Measurements from ENCODE around the gene RELT.

Gene RELT

GRCh38 chr11:73358071-73358470 is 18.1 kb upstream of the RELT start:
- Histone ChIP-seq H2AFZ (ENCODE audit: low read length) (no peak overlapping the region), H3K27me3 (replicated peaks; ENCODE audit: insufficient read depth, low read length) (no peaks in the 10 kb centered on the region), H3K9me3 (replicated peaks; ENCODE audit: insufficient read depth, low read length) (no peaks in the 10 kb centered on the region), H3K36me3 (replicated peaks; ENCODE audit: insufficient read depth, low read length) (no peaks in the 10 kb centered on the region), H3K4me1 (ENCODE audit: low read length) (peaks cover 16% of the 10 kb centered on the region), H3K9ac (ENCODE audit: low read length) (no peak overlapping the region), H3K9me2 (replicated peaks; ENCODE audit: insufficient read depth, low read length) (no peaks in the 10 kb centered on the region), H3K4me3 (ENCODE audit: low read length) (no peak overlapping the region), H3K79me2 (ENCODE audit: low read length) (no peaks in the 10 kb centered on the region), H3K27ac (ENCODE audit: low read length) (no peak overlapping the region), H3F3A (ENCODE audit: insufficient read depth, low read length) (no peaks in the 10 kb centered on the region), H3K4me2 (ENCODE audit: low read depth, low read length) (no peak overlapping the region), H4K20me1 (ENCODE audit: insufficient read depth, low read length) (no peaks in the 10 kb centered on the region)
- TF ChIP-seq EZH2 (optimal IDR thresholded peaks at IDR 0.05; ENCODE audit: low read depth, low read length) (no peak), CTCF (IDR thresholded peaks at IDR 0.05; ENCODE audit: low read length) (no peak)
- no peak for DNase-seq

- no peak for TF ChIP-seq CTCF (IDR thresholded peaks at IDR 0.05; ENCODE audit: low read length)
- TF ChIP-seq EZH2 (optimal IDR thresholded peaks at IDR 0.05; ENCODE audit: low read depth, low read length): no peak
- no peak for TF ChIP-seq EZH2phosphoT487 (IDR thresholded peaks at IDR 0.05; ENCODE audit: low read length)
- H3K9ac ChIP-seq (ENCODE audit: low read length): peak overlapping the region; percentile 59
- H3K27me3 ChIP-seq (replicated peaks; ENCODE audit: insufficient read depth, low read length): no peaks in the 10 kb centered on the region
- peak overlapping the region; percentile 51 for H3K4me3 ChIP-seq (ENCODE audit: low read length)
- H3F3A ChIP-seq (ENCODE audit: insufficient read depth, low read length): no peaks in the 10 kb centered on the region; the same call in 1 of the 2 replicates
- H3K4me2 ChIP-seq (ENCODE audit: low read depth, low read length): peak overlapping the region; percentile 86
- peak overlapping the region; percentile 64 for H3K27ac ChIP-seq (ENCODE audit: low read length)
- no peaks in the 10 kb centered on the region for H3K9me2 ChIP-seq (replicated peaks; ENCODE audit: insufficient read depth, low read length)
- H4K20me1 ChIP-seq (ENCODE audit: insufficient read depth, low read length): no peaks in the 10 kb centered on the region
- peaks cover 25% of the 10 kb centered on the region for H3K4me1 ChIP-seq (ENCODE audit: low read length)
- H3K36me3 ChIP-seq (replicated peaks; ENCODE audit: insufficient read depth, low read length): no peaks in the 10 kb centered on the region
- H2AFZ ChIP-seq (ENCODE audit: low read length): peak overlapping the region; percentile 92
- peak; percentile 59 for DNase-seq
- H3K9me3 ChIP-seq (replicated peaks; ENCODE audit: insufficient read depth, low read length): no peaks in the 10 kb centered on the region
- H3K79me2 ChIP-seq (ENCODE audit: low read length): no peaks in the 10 kb centered on the region
Measured at GRCh38 chr11:73359341-73359740, 16.9 kb upstream of the RELT start.

- peak; percentile 58 for DNase-seq
- H3K4me1 ChIP-seq (ENCODE audit: low read length): peaks cover 33% of the 10 kb centered on the region
Measured at GRCh38 chr11:73359930-73360742, 16.1 kb upstream of the RELT start.

More at GRCh38 chr11:73359930-73360742, 16.1 kb upstream of the RELT start:
- Histone ChIP-seq H3K9ac (ENCODE audit: low read length) (peak overlapping the region; percentile 59), H3K9me2 (replicated peaks; ENCODE audit: insufficient read depth, low read length) (no peaks in the 10 kb centered on the region), H3K36me3 (replicated peaks; ENCODE audit: insufficient read depth, low read length) (no peaks in the 10 kb centered on the region), H3K27me3 (replicated peaks; ENCODE audit: insufficient read depth, low read length) (no peaks in the 10 kb centered on the region), H4K20me1 (ENCODE audit: insufficient read depth, low read length) (no peaks in the 10 kb centered on the region), H3K4me3 (ENCODE audit: low read length) (peak overlapping the region; percentile 51), H3F3A (ENCODE audit: insufficient read depth, low read length) (no peaks in the 10 kb centered on the region; the same call in 1 of the 2 replicates), H2AFZ (ENCODE audit: low read length) (peak overlapping the region; percentile 92), H3K4me2 (ENCODE audit: low read depth, low read length) (peak overlapping the region; percentile 86), H3K27ac (ENCODE audit: low read length) (peak overlapping the region; percentile 64; the same call in 1 of the 2 replicates), H3K9me3 (replicated peaks; ENCODE audit: insufficient read depth, low read length) (no peaks in the 10 kb centered on the region), H3K79me2 (ENCODE audit: low read length) (no peaks in the 10 kb centered on the region)
- no peak for TF ChIP-seq EZH2phosphoT487 (IDR thresholded peaks at IDR 0.05; ENCODE audit: low read length)
- TF ChIP-seq EZH2 (optimal IDR thresholded peaks at IDR 0.05; ENCODE audit: low read depth, low read length): no peak
- TF ChIP-seq CTCF (IDR thresholded peaks at IDR 0.05; ENCODE audit: low read length): peak; percentile 71

All from MM.1S (cell line).